Upper lobe of left lung (tissue), 4 donors: ENCODE results near the gene PSMD11.

ENCODE experiments used
- CTCF ChIP-seq, 6 experiments: fragments of 450-650 bp in 4 of 6; fragments of 200-600 bp in 2 of 6; sonication (generic) in 2 of 6; IDR thresholded peaks; one replicate each; pipeline ENCODE4 v1.5.1; 2016 to 2019; ENCODE audit warnings: antibody characterized with exemption in 6 of 6
- POLR2A ChIP-seq, 4 donors: fragments of 450-650 bp; IDR thresholded peaks; one replicate each; pipeline ENCODE4 v1.5.1; 2016 to 2017; ENCODE audit warnings: antibody characterized with exemption in 4 of 4, mild to moderate bottlenecking in 2 of 4

DNA sequence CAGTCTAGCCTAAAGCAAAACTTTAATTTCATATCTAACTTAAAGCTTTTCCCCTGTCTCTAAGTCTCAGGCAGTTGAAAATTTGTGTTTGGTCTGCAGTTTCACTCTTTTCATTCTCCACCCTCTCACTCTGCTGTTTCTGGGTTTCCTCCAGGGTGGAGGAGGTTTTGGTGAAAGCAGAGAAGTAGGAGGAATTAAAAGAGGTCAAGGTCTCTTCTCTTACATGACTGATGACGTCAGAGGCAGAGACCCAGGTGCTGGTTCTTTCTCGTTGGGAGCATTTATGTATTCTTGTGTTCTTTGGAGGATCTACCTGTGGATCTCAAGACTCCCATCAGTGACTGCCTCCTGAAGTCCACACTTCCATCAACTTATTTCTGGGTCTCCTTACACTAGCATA is 2.4 kb upstream of the PSMD11 start:
- no peak for TF ChIP-seq POLR2A (IDR thresholded peaks at IDR 0.05)
- TF ChIP-seq CTCF (IDR thresholded peaks at IDR 0.05), result no peak
